GM23338 (cell line): ENCODE results near the gene OST4. TPM values are rescaled to one million over a fixed set of nuclear protein-coding genes. Genes with fewer than 3 reads are reported as not detected.

Experiments used
- ATAC-seq: fragments of 200-7000 bp; cut with Tn5 transposase; 3 replicates; pipeline ENCODE4 v1.9.1; 2020
- DNase-seq: peaks from one replicate; pipeline ENCODE4 v3.0.0-alpha.2; 2015; ENCODE audit warnings: low spot score
- H2AFZ ChIP-seq: fragments of 200-600 bp; sonication (generic); 2 replicates; pipeline ENCODE4 v1.8.0; 2016; ENCODE audit warnings: antibody characterized with exemption, mild to moderate bottlenecking, moderate library complexity
- H3F3A ChIP-seq: fragments of 200-600 bp; sonication (generic); replicated peaks from 2 replicates; pipeline ENCODE4 v1.8.0; 2017; ENCODE audit warnings: antibody characterized with exemption, mixed run types, low read depth
- H3K27ac ChIP-seq: fragments of 200-600 bp; sonication (generic); 2 replicates; pipeline ENCODE4 v1.6.1; 2016; ENCODE audit warnings: low read depth
- H3K27me3 ChIP-seq: fragments of 200-600 bp; sonication (generic); 2 replicates; pipeline ENCODE4 v1.8.0; 2016; ENCODE audit warnings: mild to moderate bottlenecking, mixed run types, moderate library complexity; ENCODE audit not compliant: insufficient read depth
- H3K36me3 ChIP-seq: fragments of 200-600 bp; sonication (generic); 2 replicates; pipeline ENCODE4 v1.8.0; 2016; ENCODE audit warnings: mild to moderate bottlenecking; ENCODE audit not compliant: insufficient read depth
- H3K4me1 ChIP-seq: fragments of 200-600 bp; sonication (generic); 2 replicates; pipeline ENCODE4 v1.8.0; 2016; ENCODE audit warnings: mild to moderate bottlenecking, moderate library complexity; ENCODE audit not compliant: insufficient read depth
- H3K4me2 ChIP-seq: fragments of 200-600 bp; sonication (generic); 2 replicates; pipeline ENCODE4 v1.7.1; 2017; ENCODE audit warnings: mixed run types
- H3K4me3 ChIP-seq: fragments of 200-600 bp; sonication (generic); 2 replicates; pipeline ENCODE4 v1.6.1; 2016; ENCODE audit warnings: mixed run types
- H3K79me2 ChIP-seq: fragments of 200-600 bp; sonication (generic); replicated peaks from 2 replicates; pipeline ENCODE4 v1.8.0; 2017; ENCODE audit warnings: mild to moderate bottlenecking; ENCODE audit not compliant: insufficient read depth
- H3K9me2 ChIP-seq: fragments of 200-600 bp; sonication (generic); 2 replicates; pipeline ENCODE4 v1.8.0; 2017; ENCODE audit not compliant: insufficient read depth
- H4K20me1 ChIP-seq: fragments of 200-600 bp; sonication (generic); replicated peaks from 2 replicates; pipeline ENCODE4 v1.8.0; 2017; ENCODE audit warnings: mild to moderate bottlenecking; ENCODE audit not compliant: insufficient read depth
- H3K27ac Mint-ChIP-seq: 2 replicates; pipeline ENCODE4 v1.8.0; 2020; ENCODE audit warnings: inconsistent platforms, mild to moderate bottlenecking, moderate library complexity, mixed read lengths
- H3K27me3 Mint-ChIP-seq: 3 replicates; pipeline ENCODE4 v1.8.0; 2022; ENCODE audit warnings: low read depth, mild to moderate bottlenecking, moderate library complexity, mixed read lengths, inconsistent platforms; ENCODE audit not compliant: insufficient read depth, poor library complexity
- H3K36me3 Mint-ChIP-seq: 3 replicates; pipeline ENCODE4 v1.8.0; 2021; ENCODE audit warnings: low read depth, mild to moderate bottlenecking, inconsistent platforms, moderate library complexity, mixed read lengths
- H3K4me1 Mint-ChIP-seq: 3 replicates; pipeline ENCODE4 v1.8.0; 2020; ENCODE audit warnings: mild to moderate bottlenecking, inconsistent platforms, mixed read lengths
- H3K4me3 Mint-ChIP-seq: 3 replicates; pipeline ENCODE4 v1.8.0; 2021; ENCODE audit warnings: moderate library complexity, mild to moderate bottlenecking, inconsistent platforms, mixed read lengths
- H3K9me3 Mint-ChIP-seq: 3 replicates; pipeline ENCODE4 v1.8.0; 2020; ENCODE audit warnings: moderate library complexity, mild to moderate bottlenecking, inconsistent platforms, mixed read lengths
- EZH2 ChIP-seq: fragments of 200-600 bp; sonication (generic); IDR thresholded peaks from one replicate; pipeline ENCODE4 v1.8.0; 2017; ENCODE audit warnings: antibody characterized with exemption, mild to moderate bottlenecking, low read depth; ENCODE audit not compliant: unreplicated experiment
- POLR2AphosphoS5 ChIP-seq: IDR thresholded peaks from 2 replicates; pipeline ENCODE4 v1.6.1; 2016; ENCODE audit warnings: antibody characterized with exemption, low read depth
- ZNF114 ChIP-seq: fragments of 250-450 bp; sonication (Bioruptor Pico); IDR thresholded peaks from 2 replicates; pipeline ENCODE4 v1.5.0; 2020; ENCODE audit warnings: mild to moderate bottlenecking, moderate library complexity
- ZNF331 ChIP-seq: fragments of 250-450 bp; sonication (Bioruptor Pico); IDR thresholded peaks from 2 replicates; pipeline ENCODE4 v1.5.0; 2020; ENCODE audit warnings: low read depth, mild to moderate bottlenecking, moderate library complexity
- ZNF462 ChIP-seq: fragments of 250-450 bp; sonication (Bioruptor Pico); IDR thresholded peaks from 2 replicates; pipeline ENCODE4 v1.5.0; 2020; ENCODE audit warnings: mild to moderate bottlenecking, moderate library complexity
- polyA plus RNA-seq: library from polyadenylated mRNA; unstranded; fragments of >200 nt; fragmentation: Nextera tagmentation; extraction: Ambion mirVana; gene quantifications from 2 replicates; pipeline ENCODE4 v1.2.1, GENCODE V29; 2016
- total RNA-seq: library from RNA; depleted of rRNA; stranded (reverse); fragments of >200 nt; shearing (Covaris generic); gene quantifications from 2 replicates; pipeline ENCODE4 v1.2.3, GENCODE V29; 2014
- TF ChIP-seq, protein P1 (sequence below): IDR thresholded peaks from 2 replicates; pipeline ENCODE4 v1.6.1; 2016; ENCODE audit warnings: antibody characterized with exemption

OST4 gene
- total and polyA plus RNA-seq, 2 experiments from 2014 or later = 226 to 568 TPM

DNA sequence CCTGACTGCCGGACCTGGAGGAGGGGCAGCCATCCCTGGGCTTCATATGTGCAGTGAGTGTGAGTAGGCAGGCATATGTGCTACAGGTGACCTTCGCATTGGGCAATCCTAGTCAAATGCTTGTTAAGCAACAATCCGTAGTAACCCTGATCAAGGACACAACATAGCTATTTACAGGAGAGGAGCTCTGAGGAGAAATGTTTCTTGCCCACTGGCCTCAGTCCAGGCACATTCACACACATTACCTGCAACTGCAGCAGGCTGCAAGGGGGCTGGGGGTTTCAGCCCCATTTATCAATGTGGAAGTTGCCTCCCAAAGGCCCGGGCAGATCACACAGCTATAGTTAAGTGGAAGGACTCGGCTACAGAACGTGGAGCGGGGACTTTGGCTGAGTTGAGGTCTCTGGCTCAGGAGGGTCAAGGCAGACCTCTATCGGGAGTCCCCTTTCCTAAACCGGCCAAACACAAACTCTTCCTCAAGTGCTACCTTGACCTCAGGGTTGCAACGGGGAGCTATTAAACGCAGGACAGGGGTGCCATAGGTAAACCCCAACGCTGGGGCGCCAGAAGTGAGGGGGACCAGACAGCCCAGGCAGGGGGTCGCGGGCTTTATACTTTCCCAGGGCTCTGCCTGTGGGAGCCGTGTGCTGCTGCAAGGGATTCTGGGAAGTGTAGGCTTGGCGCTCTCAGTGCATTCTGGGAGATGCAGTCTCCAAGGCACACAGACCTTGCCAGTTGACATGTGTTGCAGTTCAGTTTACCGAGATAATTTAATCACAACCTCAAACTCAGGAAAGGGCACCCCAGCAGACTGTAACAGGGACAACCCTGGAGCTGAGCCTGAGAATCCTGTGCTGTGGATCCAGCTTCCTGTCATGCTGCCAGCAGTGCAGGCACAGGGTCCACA is 24.5 kb upstream of the OST4 start:
- H3K4me3 Mint-ChIP-seq = peak overlapping the region; percentile 68
- ATAC-seq (peak; percentile 91), DNase-seq (peak; percentile 87)
- H3K27me3 Mint-ChIP-seq = peaks cover 22% of the 10 kb centered on the region
- Histone ChIP-seq H3K9me2 (no peaks in the 10 kb centered on the region), H4K20me1 (no peaks in the 10 kb centered on the region; the same call in 1 of the 2 replicates), H3K27ac (0 out of 2 replicates have a peak overlapping the region, but pooled peaks have one; percentile 45), H3K27me3 (no peaks in the 10 kb centered on the region), H3F3A (no peaks in the 10 kb centered on the region), H3K4me2 (peak overlapping the region; percentile 75), H2AFZ (peak overlapping the region; percentile 84), H3K4me3 (peak overlapping the region; percentile 50), H3K4me1 (peaks cover 4% of the 10 kb centered on the region; the same call in 1 of the 2 replicates), H3K36me3 (no peaks in the 10 kb centered on the region), H3K79me2 (no peaks in the 10 kb centered on the region)
- peaks cover 9% of the 10 kb centered on the region for H3K4me1 Mint-ChIP-seq
- H3K27ac Mint-ChIP-seq = peak overlapping the region; percentile 88
- H3K36me3 Mint-ChIP-seq = no peaks in the 10 kb centered on the region; the same call in 2 of the 3 replicates
- TF ChIP-seq, protein P1, sequence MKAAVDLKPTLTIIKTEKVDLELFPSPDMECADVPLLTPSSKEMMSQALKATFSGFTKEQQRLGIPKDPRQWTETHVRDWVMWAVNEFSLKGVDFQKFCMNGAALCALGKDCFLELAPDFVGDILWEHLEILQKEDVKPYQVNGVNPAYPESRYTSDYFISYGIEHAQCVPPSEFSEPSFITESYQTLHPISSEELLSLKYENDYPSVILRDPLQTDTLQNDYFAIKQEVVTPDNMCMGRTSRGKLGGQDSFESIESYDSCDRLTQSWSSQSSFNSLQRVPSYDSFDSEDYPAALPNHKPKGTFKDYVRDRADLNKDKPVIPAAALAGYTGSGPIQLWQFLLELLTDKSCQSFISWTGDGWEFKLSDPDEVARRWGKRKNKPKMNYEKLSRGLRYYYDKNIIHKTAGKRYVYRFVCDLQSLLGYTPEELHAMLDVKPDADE = peak; percentile 90
- TF ChIP-seq ZNF114 (no peak), POLR2AphosphoS5 (peak; percentile 74)
- H3K9me3 Mint-ChIP-seq = no peaks in the 10 kb centered on the region; the same call in 2 of the 3 replicates

- no peaks in the 10 kb centered on the region; the same call in 1 of the 2 replicates for H4K20me1 ChIP-seq
- no peaks in the 10 kb centered on the region for H3K36me3 ChIP-seq
- H3K4me3 ChIP-seq = no peak overlapping the region
- H3K4me1 Mint-ChIP-seq = peaks cover 9% of the 10 kb centered on the region
- H3K79me2 ChIP-seq = no peaks in the 10 kb centered on the region
- H3K9me2 ChIP-seq = no peaks in the 10 kb centered on the region
- peak overlapping the region; percentile 84; the same call in 1 of the 2 replicates for H2AFZ ChIP-seq
- H3K9me3 Mint-ChIP-seq = no peaks in the 10 kb centered on the region; the same call in 2 of the 3 replicates
- TF ChIP-seq ZNF114 (no peak), EZH2 (no peak), ZNF462 (no peak), ZNF331 (CRISPR knock-in tag) (no peak)
- TF ChIP-seq, protein P1 = no peak
- H3F3A ChIP-seq = no peaks in the 10 kb centered on the region
- H3K27me3 ChIP-seq = no peaks in the 10 kb centered on the region
- DNase-seq = no peak
- H3K27ac Mint-ChIP-seq = no peak overlapping the region
- peaks cover 22% of the 10 kb centered on the region for H3K27me3 Mint-ChIP-seq
- no peak for ATAC-seq
- H3K36me3 Mint-ChIP-seq = no peaks in the 10 kb centered on the region; the same call in 2 of the 3 replicates
- H3K27ac ChIP-seq = no peak overlapping the region
- 0 out of 3 replicates have a peak overlapping the region, but pooled peaks have one; percentile 68 for H3K4me3 Mint-ChIP-seq
- H3K4me2 ChIP-seq = peak overlapping the region; percentile 75; the same call in 1 of the 2 replicates
- peaks cover 4% of the 10 kb centered on the region; the same call in 1 of the 2 replicates for H3K4me1 ChIP-seq
These were observed 23.9 kb upstream of the OST4 start for GRCh38 chr2:27095427-27095744.
